Measurements from ENCODE around the gene FUT9.

The FUT9 gene

GRCh38 chr6:96156425-96156824 lies 140.7 kb downstream of the FUT9 start:
- Histone ChIP-seq H3K27me3 (replicated peaks; ENCODE audit: control insufficient read depth, insufficient read depth, low read length, poor library complexity, severe bottlenecking) (no peaks in the 10 kb centered on the region), H3K36me3 (ENCODE audit: control insufficient read depth, insufficient read depth, low read length) (no peaks in the 10 kb centered on the region), H3K4me1 (ENCODE audit: control insufficient read depth, insufficient read depth, low read length, poor library complexity, severe bottlenecking) (no peaks in the 10 kb centered on the region), H3K4me3 (ENCODE audit: insufficient read depth, low read depth, low read length, poor library complexity, severe bottlenecking) (no peak overlapping the region), H3K9me3 (ENCODE audit: control insufficient read depth, low read length) (no peaks in the 10 kb centered on the region), H3K27ac (ENCODE audit: insufficient read depth, low read length, poor library complexity, severe bottlenecking) (no peak overlapping the region)
- DNase-seq = no peak

GRCh38 chr6:96157018-96157565 lies 141.3 kb downstream of the FUT9 start:
- no peak for DNase-seq
- Histone ChIP-seq H3K36me3 (ENCODE audit: control insufficient read depth, insufficient read depth, low read length) (no peaks in the 10 kb centered on the region), H3K4me3 (ENCODE audit: insufficient read depth, low read depth, low read length, poor library complexity, severe bottlenecking) (no peak overlapping the region), H3K9me3 (ENCODE audit: control insufficient read depth, low read length) (no peaks in the 10 kb centered on the region), H3K27ac (ENCODE audit: insufficient read depth, low read length, poor library complexity, severe bottlenecking) (no peak overlapping the region), H3K27me3 (replicated peaks; ENCODE audit: control insufficient read depth, insufficient read depth, low read length, poor library complexity, severe bottlenecking) (no peaks in the 10 kb centered on the region), H3K4me1 (ENCODE audit: control insufficient read depth, insufficient read depth, low read length, poor library complexity, severe bottlenecking) (no peaks in the 10 kb centered on the region)

GRCh38 chr6:96162711-96163120 lies 146.9 kb downstream of the FUT9 start:
- DNase-seq = no peak
- Histone ChIP-seq H3K27me3 (replicated peaks; ENCODE audit: control insufficient read depth, insufficient read depth, low read length, poor library complexity, severe bottlenecking) (no peaks in the 10 kb centered on the region), H3K4me1 (ENCODE audit: control insufficient read depth, insufficient read depth, low read length, poor library complexity, severe bottlenecking) (no peaks in the 10 kb centered on the region), H3K27ac (ENCODE audit: insufficient read depth, low read length, poor library complexity, severe bottlenecking) (no peak overlapping the region), H3K4me3 (ENCODE audit: insufficient read depth, low read depth, low read length, poor library complexity, severe bottlenecking) (no peak overlapping the region), H3K9me3 (ENCODE audit: control insufficient read depth, low read length) (no peaks in the 10 kb centered on the region), H3K36me3 (ENCODE audit: control insufficient read depth, insufficient read depth, low read length) (no peaks in the 10 kb centered on the region)

GRCh38 chr6:96164802-96165201 lies 149.0 kb downstream of the FUT9 start:
- Histone ChIP-seq H3K9me3 (ENCODE audit: control insufficient read depth, low read length) (no peaks in the 10 kb centered on the region), H3K27me3 (replicated peaks; ENCODE audit: control insufficient read depth, insufficient read depth, low read length, poor library complexity, severe bottlenecking) (no peaks in the 10 kb centered on the region), H3K4me3 (ENCODE audit: insufficient read depth, low read depth, low read length, poor library complexity, severe bottlenecking) (no peak overlapping the region), H3K4me1 (ENCODE audit: control insufficient read depth, insufficient read depth, low read length, poor library complexity, severe bottlenecking) (no peaks in the 10 kb centered on the region), H3K27ac (ENCODE audit: insufficient read depth, low read length, poor library complexity, severe bottlenecking) (no peak overlapping the region), H3K36me3 (ENCODE audit: control insufficient read depth, insufficient read depth, low read length) (no peaks in the 10 kb centered on the region)
- DNase-seq = no peak

GRCh38 chr6:96171112-96171511 lies 155.3 kb downstream of the FUT9 start:
- no peaks in the 10 kb centered on the region for H3K4me1 ChIP-seq (ENCODE audit: control insufficient read depth, insufficient read depth, low read length, poor library complexity, severe bottlenecking)
- no peaks in the 10 kb centered on the region for H3K27me3 ChIP-seq (replicated peaks; ENCODE audit: control insufficient read depth, insufficient read depth, low read length, poor library complexity, severe bottlenecking)
- H3K4me3 ChIP-seq (ENCODE audit: insufficient read depth, low read depth, low read length, poor library complexity, severe bottlenecking) = no peak overlapping the region
- H3K27ac ChIP-seq (ENCODE audit: insufficient read depth, low read length, poor library complexity, severe bottlenecking) = no peak overlapping the region
- no peaks in the 10 kb centered on the region for H3K36me3 ChIP-seq (ENCODE audit: control insufficient read depth, insufficient read depth, low read length)
- no peaks in the 10 kb centered on the region for H3K9me3 ChIP-seq (ENCODE audit: control insufficient read depth, low read length)
- no peak for DNase-seq

- H3K27ac ChIP-seq (ENCODE audit: insufficient read depth, low read length, poor library complexity, severe bottlenecking) = no peak overlapping the region
- H3K27me3 ChIP-seq (replicated peaks; ENCODE audit: control insufficient read depth, insufficient read depth, low read length, poor library complexity, severe bottlenecking) = no peaks in the 10 kb centered on the region
- H3K4me3 ChIP-seq (ENCODE audit: insufficient read depth, low read depth, low read length, poor library complexity, severe bottlenecking) = no peak overlapping the region
- no peaks in the 10 kb centered on the region for H3K4me1 ChIP-seq (ENCODE audit: control insufficient read depth, insufficient read depth, low read length, poor library complexity, severe bottlenecking)
- DNase-seq = no peak
- no peaks in the 10 kb centered on the region for H3K36me3 ChIP-seq (ENCODE audit: control insufficient read depth, insufficient read depth, low read length)
- no peaks in the 10 kb centered on the region for H3K9me3 ChIP-seq (ENCODE audit: control insufficient read depth, low read length)
Measured at GRCh38 chr6:96184798-96185197, 169.0 kb downstream of the FUT9 start.

GRCh38 chr6:96186094-96186493 lies 170.3 kb downstream of the FUT9 start:
- DNase-seq = no peak

GRCh38 chr6:96186516-96187195 lies 170.9 kb downstream of the FUT9 start:
- no peak overlapping the region for H3K4me3 ChIP-seq (ENCODE audit: insufficient read depth, low read depth, low read length, poor library complexity, severe bottlenecking)
- H3K27ac ChIP-seq (ENCODE audit: insufficient read depth, low read length, poor library complexity, severe bottlenecking) = no peak overlapping the region
- H3K4me1 ChIP-seq (ENCODE audit: control insufficient read depth, insufficient read depth, low read length, poor library complexity, severe bottlenecking) = no peaks in the 10 kb centered on the region
- H3K27me3 ChIP-seq (replicated peaks; ENCODE audit: control insufficient read depth, insufficient read depth, low read length, poor library complexity, severe bottlenecking) = no peaks in the 10 kb centered on the region
- no peaks in the 10 kb centered on the region for H3K9me3 ChIP-seq (ENCODE audit: control insufficient read depth, low read length)
- no peak for DNase-seq
- H3K36me3 ChIP-seq (ENCODE audit: control insufficient read depth, insufficient read depth, low read length) = no peaks in the 10 kb centered on the region

More at GRCh38 chr6:96186094-96186493, 170.3 kb downstream of the FUT9 start:
- Histone ChIP-seq H3K9me3 (ENCODE audit: control insufficient read depth, low read length) (no peaks in the 10 kb centered on the region), H3K4me1 (ENCODE audit: control insufficient read depth, insufficient read depth, low read length, poor library complexity, severe bottlenecking) (no peaks in the 10 kb centered on the region), H3K36me3 (ENCODE audit: control insufficient read depth, insufficient read depth, low read length) (no peaks in the 10 kb centered on the region), H3K27me3 (replicated peaks; ENCODE audit: control insufficient read depth, insufficient read depth, low read length, poor library complexity, severe bottlenecking) (no peaks in the 10 kb centered on the region), H3K4me3 (ENCODE audit: insufficient read depth, low read depth, low read length, poor library complexity, severe bottlenecking) (no peak overlapping the region), H3K27ac (ENCODE audit: insufficient read depth, low read length, poor library complexity, severe bottlenecking) (no peak overlapping the region)

GRCh38 chr6:96194675-96195074 lies 178.9 kb downstream of the FUT9 start:
- H3K4me3 ChIP-seq (ENCODE audit: insufficient read depth, low read depth, low read length, poor library complexity, severe bottlenecking) = no peak overlapping the region
- H3K9me3 ChIP-seq (ENCODE audit: control insufficient read depth, low read length) = no peaks in the 10 kb centered on the region
- no peaks in the 10 kb centered on the region for H3K36me3 ChIP-seq (ENCODE audit: control insufficient read depth, insufficient read depth, low read length)
- no peak overlapping the region for H3K27ac ChIP-seq (ENCODE audit: insufficient read depth, low read length, poor library complexity, severe bottlenecking)
- H3K4me1 ChIP-seq (ENCODE audit: control insufficient read depth, insufficient read depth, low read length, poor library complexity, severe bottlenecking) = no peaks in the 10 kb centered on the region
- DNase-seq = no peak
- H3K27me3 ChIP-seq (replicated peaks; ENCODE audit: control insufficient read depth, insufficient read depth, low read length, poor library complexity, severe bottlenecking) = no peaks in the 10 kb centered on the region

- Histone ChIP-seq H3K36me3 (ENCODE audit: control insufficient read depth, insufficient read depth, low read length) (no peaks in the 10 kb centered on the region), H3K27me3 (replicated peaks; ENCODE audit: control insufficient read depth, insufficient read depth, low read length, poor library complexity, severe bottlenecking) (no peaks in the 10 kb centered on the region)
- no peak for DNase-seq
Measured at GRCh38 chr6:96195272-96195671, 179.5 kb downstream of the FUT9 start.

More at GRCh38 chr6:96195272-96195671, 179.5 kb downstream of the FUT9 start:
- H3K4me3 ChIP-seq (ENCODE audit: insufficient read depth, low read depth, low read length, poor library complexity, severe bottlenecking) = no peak overlapping the region
- no peak overlapping the region for H3K27ac ChIP-seq (ENCODE audit: insufficient read depth, low read length, poor library complexity, severe bottlenecking)
- H3K4me1 ChIP-seq (ENCODE audit: control insufficient read depth, insufficient read depth, low read length, poor library complexity, severe bottlenecking) = no peaks in the 10 kb centered on the region
- H3K9me3 ChIP-seq (ENCODE audit: control insufficient read depth, low read length) = no peaks in the 10 kb centered on the region

All from effector memory CD4-positive, alpha-beta T cell (primary cell).